ENCODE measurements around the gene OPCML.

The OPCML gene

GRCh38 chr11:133078012-133078411, 454.3 kb downstream of the OPCML start:
- TF ChIP-seq GLIS3 (CRISPR knock-in tag; IDR thresholded peaks at IDR 0.05) (no peak), ZFP30 (CRISPR knock-in tag; IDR thresholded peaks at IDR 0.05) (no peak), ISL1 (CRISPR knock-in tag; IDR thresholded peaks at IDR 0.05) (no peak), SNAI2 (CRISPR knock-in tag; IDR thresholded peaks at IDR 0.05) (no peak), BACH2 (CRISPR knock-in tag; IDR thresholded peaks at IDR 0.05; ENCODE audit: borderline replicate concordance) (no peak), ZNF8 (CRISPR knock-in tag; IDR thresholded peaks at IDR 0.05) (no peak)
- no peak for ATAC-seq

- TF ChIP-seq CSDC2 (CRISPR knock-in tag; IDR thresholded peaks at IDR 0.05) = no peak
- ATAC-seq = no peak
Measured at GRCh38 chr11:133075351-133075750, 456.9 kb downstream of the OPCML start.

GRCh38 chr11:133072858-133073582, 459.3 kb downstream of the OPCML start:
- no peak for TF ChIP-seq ISL1 (CRISPR knock-in tag; IDR thresholded peaks at IDR 0.05)
- no peak for TF ChIP-seq ARNTL (CRISPR knock-in tag; IDR thresholded peaks at IDR 0.05; ENCODE audit: borderline replicate concordance, low read depth)
- no peak for TF ChIP-seq ZFP3 (CRISPR knock-in tag; IDR thresholded peaks at IDR 0.05)
- TF ChIP-seq BACH2 (CRISPR knock-in tag; IDR thresholded peaks at IDR 0.05; ENCODE audit: borderline replicate concordance) = no peak
- TF ChIP-seq, protein P1, sequence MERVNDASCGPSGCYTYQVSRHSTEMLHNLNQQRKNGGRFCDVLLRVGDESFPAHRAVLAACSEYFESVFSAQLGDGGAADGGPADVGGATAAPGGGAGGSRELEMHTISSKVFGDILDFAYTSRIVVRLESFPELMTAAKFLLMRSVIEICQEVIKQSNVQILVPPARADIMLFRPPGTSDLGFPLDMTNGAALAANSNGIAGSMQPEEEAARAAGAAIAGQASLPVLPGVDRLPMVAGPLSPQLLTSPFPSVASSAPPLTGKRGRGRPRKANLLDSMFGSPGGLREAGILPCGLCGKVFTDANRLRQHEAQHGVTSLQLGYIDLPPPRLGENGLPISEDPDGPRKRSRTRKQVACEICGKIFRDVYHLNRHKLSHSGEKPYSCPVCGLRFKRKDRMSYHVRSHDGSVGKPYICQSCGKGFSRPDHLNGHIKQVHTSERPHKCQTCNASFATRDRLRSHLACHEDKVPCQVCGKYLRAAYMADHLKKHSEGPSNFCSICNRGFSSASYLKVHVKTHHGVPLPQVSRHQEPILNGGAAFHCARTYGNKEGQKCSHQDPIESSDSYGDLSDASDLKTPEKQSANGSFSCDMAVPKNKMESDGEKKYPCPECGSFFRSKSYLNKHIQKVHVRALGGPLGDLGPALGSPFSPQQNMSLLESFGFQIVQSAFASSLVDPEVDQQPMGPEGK (CRISPR knock-in tag; IDR thresholded peaks at IDR 0.05; ENCODE audit: borderline replicate concordance) = no peak
- TF ChIP-seq ZC3H10 (CRISPR knock-in tag; IDR thresholded peaks at IDR 0.05) = no peak
- TF ChIP-seq CSDC2 (CRISPR knock-in tag; IDR thresholded peaks at IDR 0.05) = no peak
- no peak for ATAC-seq

DNA sequence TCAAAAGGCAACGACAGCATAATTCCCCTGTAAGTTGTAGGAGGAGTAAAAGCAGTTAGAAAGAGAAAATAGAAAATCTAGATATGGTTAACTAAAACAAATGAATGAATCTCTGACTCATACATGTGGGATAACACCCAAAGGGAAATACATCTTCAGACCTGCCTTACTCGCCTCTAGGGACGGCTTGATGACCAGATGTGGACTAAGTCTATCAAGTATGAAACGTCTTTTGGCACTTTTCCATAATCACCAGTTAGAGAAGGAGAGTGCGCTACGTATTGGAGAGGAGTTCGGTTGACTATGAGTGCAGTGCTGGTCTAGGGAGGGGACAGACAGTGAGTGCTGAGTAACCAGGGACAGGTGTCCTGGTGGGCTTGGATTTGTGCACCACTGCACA, 459.9 kb downstream of the OPCML start:
- ATAC-seq = no peak
- TF ChIP-seq, protein P2, sequence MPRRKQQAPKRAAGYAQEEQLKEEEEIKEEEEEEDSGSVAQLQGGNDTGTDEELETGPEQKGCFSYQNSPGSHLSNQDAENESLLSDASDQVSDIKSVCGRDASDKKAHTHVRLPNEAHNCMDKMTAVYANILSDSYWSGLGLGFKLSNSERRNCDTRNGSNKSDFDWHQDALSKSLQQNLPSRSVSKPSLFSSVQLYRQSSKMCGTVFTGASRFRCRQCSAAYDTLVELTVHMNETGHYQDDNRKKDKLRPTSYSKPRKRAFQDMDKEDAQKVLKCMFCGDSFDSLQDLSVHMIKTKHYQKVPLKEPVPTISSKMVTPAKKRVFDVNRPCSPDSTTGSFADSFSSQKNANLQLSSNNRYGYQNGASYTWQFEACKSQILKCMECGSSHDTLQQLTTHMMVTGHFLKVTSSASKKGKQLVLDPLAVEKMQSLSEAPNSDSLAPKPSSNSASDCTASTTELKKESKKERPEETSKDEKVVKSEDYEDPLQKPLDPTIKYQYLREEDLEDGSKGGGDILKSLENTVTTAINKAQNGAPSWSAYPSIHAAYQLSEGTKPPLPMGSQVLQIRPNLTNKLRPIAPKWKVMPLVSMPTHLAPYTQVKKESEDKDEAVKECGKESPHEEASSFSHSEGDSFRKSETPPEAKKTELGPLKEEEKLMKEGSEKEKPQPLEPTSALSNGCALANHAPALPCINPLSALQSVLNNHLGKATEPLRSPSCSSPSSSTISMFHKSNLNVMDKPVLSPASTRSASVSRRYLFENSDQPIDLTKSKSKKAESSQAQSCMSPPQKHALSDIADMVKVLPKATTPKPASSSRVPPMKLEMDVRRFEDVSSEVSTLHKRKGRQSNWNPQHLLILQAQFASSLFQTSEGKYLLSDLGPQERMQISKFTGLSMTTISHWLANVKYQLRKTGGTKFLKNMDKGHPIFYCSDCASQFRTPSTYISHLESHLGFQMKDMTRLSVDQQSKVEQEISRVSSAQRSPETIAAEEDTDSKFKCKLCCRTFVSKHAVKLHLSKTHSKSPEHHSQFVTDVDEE (CRISPR knock-in tag; IDR thresholded peaks at IDR 0.05) = no peak
- no peak for TF ChIP-seq PPARA (CRISPR knock-in tag; IDR thresholded peaks at IDR 0.05; ENCODE audit: borderline replicate concordance)
- TF ChIP-seq GLIS3 (CRISPR knock-in tag; IDR thresholded peaks at IDR 0.05) = no peak
- TF ChIP-seq, protein P1 (CRISPR knock-in tag; IDR thresholded peaks at IDR 0.05; ENCODE audit: borderline replicate concordance) = no peak
- TF ChIP-seq ZFP30 (CRISPR knock-in tag; IDR thresholded peaks at IDR 0.05) = no peak
- no peak for TF ChIP-seq ZNF565 (CRISPR knock-in tag; conservative IDR thresholded peaks at IDR 0.05; ENCODE audit: low read depth)
- no peak for TF ChIP-seq ZFP3 (CRISPR knock-in tag; IDR thresholded peaks at IDR 0.05)
- TF ChIP-seq ESRRG (CRISPR knock-in tag; IDR thresholded peaks at IDR 0.05) = no peak
- no peak for TF ChIP-seq ZC3H10 (CRISPR knock-in tag; IDR thresholded peaks at IDR 0.05)
- TF ChIP-seq ARNTL (CRISPR knock-in tag; IDR thresholded peaks at IDR 0.05; ENCODE audit: borderline replicate concordance, low read depth) = no peak

GRCh38 chr11:133070791-133071190, 461.5 kb downstream of the OPCML start:
- no peak for ATAC-seq
- TF ChIP-seq, protein P1 (CRISPR knock-in tag; IDR thresholded peaks at IDR 0.05; ENCODE audit: borderline replicate concordance) = no peak
- TF ChIP-seq ZNF8 (CRISPR knock-in tag; IDR thresholded peaks at IDR 0.05) = no peak
- no peak for TF ChIP-seq ESRRG (CRISPR knock-in tag; IDR thresholded peaks at IDR 0.05)
- no peak for TF ChIP-seq SNAI2 (CRISPR knock-in tag; IDR thresholded peaks at IDR 0.05)
- no peak for TF ChIP-seq PPARA (CRISPR knock-in tag; IDR thresholded peaks at IDR 0.05; ENCODE audit: borderline replicate concordance)
- TF ChIP-seq CSDC2 (CRISPR knock-in tag; IDR thresholded peaks at IDR 0.05) = no peak
- no peak for TF ChIP-seq TCF4 (CRISPR knock-in tag; IDR thresholded peaks at IDR 0.05; ENCODE audit: borderline replicate concordance)
- TF ChIP-seq POU6F1 (CRISPR knock-in tag; IDR thresholded peaks at IDR 0.05; ENCODE audit: borderline replicate concordance, low read depth) = no peak

Data from SK-N-SH treated with all-trans-retinoic acid at 6 μM for 48 hours (cell line).